GM13977 (cell line): ENCODE measurements around the gene RGS7.

ENCODE experiments used
- DNase-seq: peaks from one replicate; pipeline ENCODE4 v3.0.0; 2012; ENCODE audit warnings: low spot score
- in situ Hi-C: fragments of 300-500 bp; cut with MboI; formaldehyde crosslinking; loops from one replicate; pipeline ENCODE4 v1.12.0; 2022; ENCODE audit warnings: low sequenced_read_pairs, low pct_unique_long_range_greater_than_20kb, mixed read lengths, inconsistent platforms; ENCODE audit not compliant: unreplicated experiment
- TF ChIP-seq, protein P1 (sequence below): IDR thresholded peaks from 2 replicates; pipeline ENCODE4 v1.5.1; 2012; ENCODE audit warnings: mild to moderate bottlenecking, control low read depth; ENCODE audit not compliant: insufficient read depth; ENCODE audit errors: extremely low read depth, missing control alignments

The RGS7 gene

DNA sequence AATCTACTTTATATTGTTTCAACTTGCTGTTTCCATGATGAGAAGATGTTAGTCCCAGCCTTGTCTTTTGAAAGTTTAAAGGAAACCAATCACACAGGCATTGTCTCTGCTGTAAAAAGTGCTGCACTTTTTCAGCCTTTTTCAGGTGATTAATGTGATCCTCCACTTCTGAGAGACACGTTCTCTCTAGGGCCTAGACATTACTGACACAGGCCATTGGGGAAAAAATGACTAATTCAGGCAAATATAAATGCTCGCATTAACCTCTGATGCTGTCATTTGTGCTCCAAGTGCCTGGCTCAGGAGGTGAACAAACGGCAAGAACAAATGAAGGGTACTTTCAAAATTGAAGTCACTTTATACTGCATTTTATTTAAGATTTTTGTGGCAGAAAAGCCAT lies 32.4 kb upstream of the RGS7 start:
- in situ Hi-C loops = no loop called here
- TF ChIP-seq, protein P1, sequence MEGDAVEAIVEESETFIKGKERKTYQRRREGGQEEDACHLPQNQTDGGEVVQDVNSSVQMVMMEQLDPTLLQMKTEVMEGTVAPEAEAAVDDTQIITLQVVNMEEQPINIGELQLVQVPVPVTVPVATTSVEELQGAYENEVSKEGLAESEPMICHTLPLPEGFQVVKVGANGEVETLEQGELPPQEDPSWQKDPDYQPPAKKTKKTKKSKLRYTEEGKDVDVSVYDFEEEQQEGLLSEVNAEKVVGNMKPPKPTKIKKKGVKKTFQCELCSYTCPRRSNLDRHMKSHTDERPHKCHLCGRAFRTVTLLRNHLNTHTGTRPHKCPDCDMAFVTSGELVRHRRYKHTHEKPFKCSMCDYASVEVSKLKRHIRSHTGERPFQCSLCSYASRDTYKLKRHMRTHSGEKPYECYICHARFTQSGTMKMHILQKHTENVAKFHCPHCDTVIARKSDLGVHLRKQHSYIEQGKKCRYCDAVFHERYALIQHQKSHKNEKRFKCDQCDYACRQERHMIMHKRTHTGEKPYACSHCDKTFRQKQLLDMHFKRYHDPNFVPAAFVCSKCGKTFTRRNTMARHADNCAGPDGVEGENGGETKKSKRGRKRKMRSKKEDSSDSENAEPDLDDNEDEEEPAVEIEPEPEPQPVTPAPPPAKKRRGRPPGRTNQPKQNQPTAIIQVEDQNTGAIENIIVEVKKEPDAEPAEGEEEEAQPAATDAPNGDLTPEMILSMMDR = no peak

DNA sequence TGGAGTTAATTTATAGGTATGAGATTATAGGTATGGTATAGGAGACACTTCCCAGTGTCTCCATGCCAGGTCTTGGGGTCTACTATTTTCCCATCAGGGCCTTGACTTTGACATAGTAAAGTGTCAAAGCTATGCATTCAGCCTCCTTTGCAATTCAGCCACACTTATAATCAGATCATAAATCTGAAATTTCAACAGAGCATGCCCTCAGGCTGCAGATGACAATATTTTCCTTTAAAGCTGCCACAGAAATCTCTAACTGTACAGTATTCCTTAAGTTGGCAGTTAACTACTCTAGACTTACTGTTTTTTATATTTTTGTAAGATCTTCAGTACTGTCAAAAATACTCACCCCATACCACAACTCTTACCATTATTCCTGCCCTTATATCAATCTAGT lies 30.2 kb upstream of the RGS7 start:
- DNase-seq = no peak
- TF ChIP-seq, protein P1 = no peak
- in situ Hi-C loops = no loop called here

More for the DNA sequence above, 32.4 kb upstream of the RGS7 start:
- DNase-seq = no peak

DNA sequence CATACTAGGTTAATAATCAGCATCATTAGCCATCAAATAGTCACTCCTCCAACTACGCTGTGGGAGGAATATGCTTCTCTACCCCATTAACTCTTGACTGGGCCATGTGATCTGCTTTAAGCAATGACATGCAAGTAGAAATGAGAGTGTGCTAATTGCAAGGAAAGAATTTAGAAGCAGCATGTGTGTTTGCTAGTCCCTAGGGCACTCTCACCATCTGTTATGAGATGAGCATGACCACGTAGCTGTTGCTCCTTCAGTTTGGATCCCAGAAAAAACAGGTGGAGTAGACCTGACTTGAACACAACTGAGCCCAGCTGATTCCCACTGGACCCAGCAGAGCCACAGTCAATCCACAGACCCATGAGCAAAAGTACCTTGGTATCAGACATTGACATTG lies 19.7 kb upstream of the RGS7 start:
- TF ChIP-seq, protein P1 = no peak
- DNase-seq = no peak
- in situ Hi-C loops = no loop called here

DNA sequence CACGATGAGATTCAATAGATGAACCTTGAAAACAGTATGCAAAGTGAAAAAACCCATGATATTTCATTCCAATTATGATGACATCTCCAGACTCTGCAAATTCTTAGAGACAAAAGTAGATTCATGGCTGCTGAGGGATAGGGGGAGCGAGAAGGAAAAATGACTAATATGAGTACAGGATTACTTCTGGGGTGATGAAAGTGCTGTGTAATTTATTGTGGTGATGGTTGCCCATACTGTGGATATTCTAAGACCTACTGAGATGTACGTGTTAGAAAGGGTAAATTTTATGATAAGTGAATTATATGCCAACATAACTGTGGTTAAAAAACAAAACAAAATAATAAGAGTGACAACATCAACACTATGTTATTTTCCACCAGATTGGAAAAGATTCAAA lies 18.9 kb upstream of the RGS7 start:
- in situ Hi-C loops = no loop called here
- TF ChIP-seq, protein P1 = no peak
- DNase-seq = no peak

DNA sequence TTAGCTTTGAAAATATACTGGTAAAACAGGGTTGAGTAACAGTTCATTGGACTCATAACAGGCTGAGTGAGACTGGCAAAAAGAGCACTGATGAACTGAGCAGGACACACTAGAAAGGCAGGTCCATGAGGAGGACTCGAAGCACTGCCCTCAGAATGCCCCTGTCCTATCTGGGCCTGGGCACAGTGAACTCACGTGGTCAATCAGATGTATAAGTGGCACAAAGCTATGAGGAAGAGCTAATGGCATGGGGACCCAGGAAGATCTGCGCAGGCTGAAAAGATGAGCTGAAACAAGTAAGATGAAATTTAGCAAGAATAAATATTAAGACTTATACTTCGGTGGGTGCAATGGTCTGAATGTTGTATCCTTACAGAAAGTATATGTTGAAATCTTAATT lies 9.2 kb upstream of the RGS7 start:
- in situ Hi-C loops = no loop called here
- TF ChIP-seq, protein P1 = no peak
- DNase-seq = no peak

DNA sequence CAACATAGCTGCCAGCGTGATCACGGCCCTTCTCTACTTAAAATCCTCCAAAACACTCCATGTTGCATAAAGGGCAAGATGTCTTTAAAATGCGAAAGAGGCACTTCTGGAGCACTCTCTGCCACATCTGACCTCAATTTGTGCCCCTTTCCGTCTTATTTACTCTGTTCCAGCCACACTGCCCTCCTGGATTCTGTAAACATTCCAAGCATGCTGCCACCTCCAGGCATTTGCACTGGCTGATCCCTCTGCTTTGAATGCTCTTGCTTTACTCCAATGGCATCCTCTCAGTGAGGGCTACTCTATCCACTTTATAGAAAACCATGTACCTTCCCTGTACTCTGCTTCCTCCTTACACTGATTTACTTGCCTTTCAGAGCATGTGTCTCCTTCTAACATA lies 5.3 kb upstream of the RGS7 start:
- in situ Hi-C loops = no loop called here
- no peak for DNase-seq
- TF ChIP-seq, protein P1 = no peak
